Adrenal gland (tissue), 12 donors: Measurements from ENCODE around the gene KRT38. TPM values are rescaled to one million over a fixed set of nuclear protein-coding genes. Genes with fewer than 3 reads are reported as not detected.

Source experiments
- DNase-seq, 7 donors: peaks; one replicate each; pipeline ENCODE4 v3.0.0-alpha.2; 2019 to 2020
- H3K27ac ChIP-seq, 5 donors: fragments of 200-600 bp; sonication (generic) in 4 of 5; 1 replicate in 3 of 5; 2 replicates in 2 of 5; pipeline versions ENCODE4 v1.5.1 to v1.8.0; 2016 to 2020; ENCODE audit warnings: mild to moderate bottlenecking in 1 of 5
- H3K27me3 ChIP-seq: fragments of 200-600 bp; 2 replicates; pipeline ENCODE4 v1.8.0; 2021
- H3K36me3 ChIP-seq, 2 donors: fragments of 200-600 bp; replicated peaks in 1 of 2; 1 replicate in 1 of 2; 2 replicates in 1 of 2; pipeline versions ENCODE4 v1.5.1 to v1.8.0; 2018 to 2022
- H3K4me1 ChIP-seq, 2 donors: fragments of 200-600 bp; replicated peaks in 1 of 2; 1 replicate in 1 of 2; 2 replicates in 1 of 2; pipeline versions ENCODE4 v1.5.1 to v1.8.0; 2018 to 2021
- H3K4me3 ChIP-seq, 4 donors: fragments of 200-600 bp; sonication (generic) in 3 of 4; one replicate each; pipeline ENCODE4 v1.5.1; 2016 to 2018
- H3K9me3 ChIP-seq, 3 donors: fragments of 200-600 bp; sonication (generic) in 1 of 3; replicated peaks in 1 of 3; 1 replicate in 2 of 3; 2 replicates in 1 of 3; pipeline versions ENCODE4 v1.5.1 to v1.8.0; 2016 to 2021
- CTCF ChIP-seq, 6 experiments: fragments of 450-650 bp in 4 of 6; fragments of 200-600 bp in 2 of 6; sonication (generic) in 1 of 6; IDR thresholded peaks; 1 replicate in 5 of 6; 2 replicates in 1 of 6; pipeline versions ENCODE4 v1.5.1 to v1.8.0; 2016 to 2021; ENCODE audit warnings: antibody characterized with exemption in 6 of 6, mild to moderate bottlenecking in 2 of 6, moderate library complexity in 1 of 6
- POLR2A ChIP-seq, 2 donors: fragments of 450-650 bp; IDR thresholded peaks; one replicate each; pipeline ENCODE4 v1.6.1; 2017; ENCODE audit warnings: antibody characterized with exemption in 2 of 2, mild to moderate bottlenecking in 2 of 2, moderate library complexity in 1 of 2
- WGBS, 4 donors: extraction: QIAGEN DNeasy Blood & Tissue Kit in 2 of 4; methylation state at CpG; one replicate each; pipeline versions ENCODE4 v1.1.5 to v1.1.7; 2013 to 2017; 5-methylcytosine and 5-hydroxymethylcytosine counted together
- intact Hi-C, 2 donors: fragments of 100-400 bp; cut with DNase I; formaldehyde crosslinking; loops; one replicate each; pipeline versions ENCODE4 v1.14.1 to v1.15.0; 2022 to 2023
- polyA plus RNA-seq, 3 donors: library from polyadenylated mRNA; stranded (reverse); fragments of 200-250 nt in 2 of 3; fragments of 350-450 nt in 1 of 3; fragmentation: Illumina TruSeq in 1 of 3; extraction: RNeasy Lipid Tissue Mini Kit (QIAGEN cat#74804) in 1 of 3; gene quantifications; one replicate each; pipeline ENCODE4 v1.2.3, GENCODE V29; 2013 to 2014
- total RNA-seq, 9 donors: library from RNA; depleted of rRNA in 4 of 9; stranded (reverse); fragments of >200 nt in 4 of 9; fragments of 120-200 nt in 1 of 9; fragmentation: NEBNext Ultra II Directional in 1 of 9; extraction: Animal tissue kit (Norgen Biotek cat#: 25700) in 1 of 9; gene quantifications; one replicate each; pipeline versions ENCODE4 v1.1.0 to v1.2.4, GENCODE V29; 2013 to 2023
- donor health status: healthy with polysubstance abuse.
- donor health status: Bipolar disorder and iron deficiency.
- donor health status: DM: yes; HTN: yes; CAD: no.
- donor health status: DM: no; HTN: no; CAD: no.
- donor health status: DM: no; HTN: no; CAD: no.
- donor health status: DM: yes; HTN: yes; CAD: no.

KRT38 gene
- total and polyA plus RNA-seq, 12 donors: not detected

GRCh38 chr17:41413353-41413957 is 27.3 kb downstream of the KRT38 start:
- no peaks in the 10 kb centered on the region for H3K27me3 ChIP-seq
- intact Hi-C loops: no loop called here
- 72 to 85% (median 76%) methylated on average over 5 of the region's 5 CpGs for WGBS, 4 donors
- no peak overlapping the region for H3K4me3 ChIP-seq
- peaks cover 5 to 18% of the 10 kb centered on the region in 2 donors for H3K4me1 ChIP-seq
- no peaks in the 10 kb centered on the region for H3K36me3 ChIP-seq
- H3K9me3 ChIP-seq: no peaks in the 10 kb centered on the region
- H3K27ac ChIP-seq: no peak overlapping the region
- DNase-seq: no peak
- TF ChIP-seq CTCF (IDR thresholded peaks at IDR 0.05) (no peak), POLR2A (IDR thresholded peaks at IDR 0.05) (no peak)

- 95 to 97% (median 96%) methylated on average over 17 to 20 of the region's 20 CpGs for WGBS, 4 donors
- no peak overlapping the region for H3K4me3 ChIP-seq
- peaks cover 1 to 9% of the 10 kb centered on the region in 2 donors for H3K4me1 ChIP-seq
- no peaks in the 10 kb centered on the region for H3K27me3 ChIP-seq
- no peaks in the 10 kb centered on the region for H3K9me3 ChIP-seq
- no peak for DNase-seq
- intact Hi-C loops: no loop called here
- no peaks in the 10 kb centered on the region for H3K36me3 ChIP-seq
- H3K27ac ChIP-seq: no peak overlapping the region
- no peak for TF ChIP-seq POLR2A (IDR thresholded peaks at IDR 0.05)
- TF ChIP-seq CTCF (IDR thresholded peaks at IDR 0.05): no peak
Measured at GRCh38 chr17:41411072-41411840, 29.5 kb downstream of the KRT38 start.

- Histone ChIP-seq H3K36me3 (no peaks in the 10 kb centered on the region), H3K4me1 (no peaks in the 10 kb centered on the region), H3K27ac (no peak overlapping the region), H3K27me3 (no peaks in the 10 kb centered on the region), H3K4me3 (no peak overlapping the region), H3K9me3 (no peaks in the 10 kb centered on the region)
- intact Hi-C loops: no loop called here
- TF ChIP-seq POLR2A (IDR thresholded peaks at IDR 0.05): no peak
- no peak for TF ChIP-seq CTCF (IDR thresholded peaks at IDR 0.05)
- DNase-seq: peak in 1 of 7 donors; percentile 18
- 94 to 98% (median 96%) methylated on average over 6 to 10 of the region's 10 CpGs for WGBS, 4 donors
Measured at GRCh38 chr17:41407226-41407625, 33.6 kb downstream of the KRT38 start.

- no peaks in the 10 kb centered on the region for H3K9me3 ChIP-seq
- no peak overlapping the region for H3K27ac ChIP-seq
- DNase-seq: peak in 1 of 7 donors; percentile 49
- H3K27me3 ChIP-seq: no peaks in the 10 kb centered on the region
- intact Hi-C loops: no loop called here
- no peak for TF ChIP-seq CTCF (IDR thresholded peaks at IDR 0.05)
- TF ChIP-seq POLR2A (IDR thresholded peaks at IDR 0.05): no peak
- H3K36me3 ChIP-seq: no peaks in the 10 kb centered on the region
- 63 to 75% (median 70%) methylated on average over 5 of the region's 5 CpGs for WGBS, 4 donors
- no peaks in the 10 kb centered on the region for H3K4me1 ChIP-seq
- H3K4me3 ChIP-seq: no peak overlapping the region
Measured at GRCh38 chr17:41406205-41406604, 34.6 kb downstream of the KRT38 start.
